ENCODE results near the gene MPO.

Gene MPO

DNA sequence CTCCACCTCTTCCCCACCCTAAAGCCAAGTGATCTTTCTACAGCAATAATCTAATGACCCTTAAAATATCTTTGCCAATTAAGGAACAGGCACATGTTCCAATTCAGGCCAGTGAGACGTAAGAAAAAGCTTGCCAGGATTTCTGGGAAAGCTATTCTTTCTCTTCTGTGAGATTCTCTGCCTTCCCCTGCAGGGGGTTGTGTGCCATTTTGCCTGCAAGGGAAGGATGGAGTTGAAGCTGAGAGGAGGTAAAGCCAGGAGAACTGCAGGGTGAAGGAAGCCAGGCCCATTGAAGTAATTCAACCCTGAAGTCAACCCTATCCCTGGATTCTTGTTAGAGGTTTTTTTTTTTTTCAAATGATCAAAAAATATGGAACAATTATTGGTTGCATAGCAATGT is 51.4 kb downstream of the MPO start:
- no peak for DNase-seq

DNA sequence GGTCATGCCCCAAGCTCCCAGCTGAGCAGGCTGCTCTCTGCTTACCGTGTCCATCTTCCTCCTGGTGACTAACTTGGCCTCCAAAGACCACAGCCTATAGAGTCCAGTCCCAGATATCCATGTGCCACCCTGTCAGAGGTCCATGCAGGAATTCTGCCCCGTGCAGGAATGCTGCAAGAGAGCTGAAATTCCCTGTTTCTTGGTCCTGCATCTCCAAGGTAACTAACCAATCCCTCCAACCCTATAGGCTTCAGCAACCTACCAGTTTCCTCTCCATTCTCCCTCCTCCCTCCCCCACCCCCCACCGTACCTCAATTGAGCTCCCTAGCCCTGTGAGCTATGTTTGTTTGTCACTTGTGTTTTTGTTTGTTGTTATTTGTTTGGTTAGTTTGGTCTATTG is 52.1 kb downstream of the MPO start:
- no peak for DNase-seq

DNA sequence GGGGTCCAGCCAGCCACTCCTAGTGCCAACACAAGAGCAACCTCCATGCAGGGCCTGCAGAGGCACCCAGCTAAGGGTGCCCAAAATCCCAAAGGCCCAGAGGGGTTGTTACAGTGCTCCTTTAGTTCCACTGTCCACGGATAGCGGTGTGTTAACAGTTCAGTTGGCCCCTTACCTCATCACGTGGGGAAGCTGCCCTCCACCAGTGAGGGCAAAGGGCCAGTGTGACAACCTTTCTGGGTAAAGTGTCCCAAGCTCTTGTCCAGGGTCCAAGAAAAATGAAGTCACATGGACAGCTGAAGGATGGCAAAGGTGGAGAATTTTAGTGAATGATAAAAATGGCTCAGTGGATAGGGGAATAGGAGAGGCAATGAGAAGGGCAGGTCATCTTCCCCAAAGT is 53.0 kb downstream of the MPO start:
- no peak for DNase-seq

DNA sequence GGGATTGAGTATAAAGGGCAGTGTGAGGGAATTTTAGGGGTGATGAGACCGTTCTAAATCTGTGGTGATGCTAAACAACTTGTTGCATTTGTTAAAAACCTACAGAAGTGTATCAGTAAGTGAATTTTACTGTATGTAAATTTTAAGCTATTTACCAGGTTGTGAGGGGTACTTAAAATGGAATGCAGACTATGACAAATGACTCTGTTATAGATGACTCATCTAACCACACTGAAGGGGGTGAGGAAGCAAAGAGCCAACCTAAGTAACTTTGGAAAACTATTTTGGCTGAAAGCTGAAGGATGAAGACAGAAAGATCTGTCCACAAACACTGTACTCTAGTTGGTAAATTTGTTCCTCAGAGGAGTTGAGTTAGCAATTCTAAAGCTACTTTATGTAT is 56.4 kb downstream of the MPO start:
- DNase-seq, result peak; percentile 53
